Measurements from ENCODE around the gene RTEL1. TPM values are rescaled to one million over a fixed set of nuclear protein-coding genes. Genes with fewer than 3 reads are reported as not detected.

RTEL1 gene
- total and polyA plus RNA-seq, 9 of the 15 experiments (the other 6 are each of a cell fraction or from before 2014, with no cell fraction given): 0.36 to 61.0 (median 17.9) TPM

- TF ChIP-seq PRDM10 (IDR thresholded peaks at IDR 0.05; ENCODE audit: partially characterized antibody) (no peak), ZNF695 (CRISPR knock-in tag; IDR thresholded peaks at IDR 0.05) (no peak), ESRRB (CRISPR knock-in tag; IDR thresholded peaks at IDR 0.05; ENCODE audit: borderline replicate concordance) (no peak), SMARCA5 (IDR thresholded peaks at IDR 0.05) (no peak), MXI1 (IDR thresholded peaks at IDR 0.05; ENCODE audit: low read depth, low read length) (peak; percentile 87; the same call in 1 of the 2 replicates), JUN (IDR thresholded peaks at IDR 0.05; ENCODE audit: borderline replicate concordance, low read depth, low read length) (no peak), JUN (CRISPR knock-in tag; IDR thresholded peaks at IDR 0.05; ENCODE audit: borderline replicate concordance) (peak; percentile 51; the same call in 1 of the 2 replicates), FUS (optimal IDR thresholded peaks at IDR 0.05; ENCODE audit: low read depth, low read length) (no peak), ZZZ3 (IDR thresholded peaks at IDR 0.05) (no peak), POLR2A (conservative IDR thresholded peaks at IDR 0.05) (peak; percentile 63), HDAC8 (tag; IDR thresholded peaks at IDR 0.05) (no peak), ZNF318 (IDR thresholded peaks at IDR 0.05; ENCODE audit: borderline replicate concordance in 1 of 2, low read depth in 1 of 2) (no peak), ATF6 (CRISPR knock-in tag; IDR thresholded peaks at IDR 0.05) (peak; percentile 66; the same call in 1 of the 2 replicates)
Measured at GRCh38 chr20:63653041-63653973, 4.8 kb upstream of the RTEL1 start, which contains the start of gene STMN3 (continued).
